C4-2B (cell line): ENCODE results near the gene NMNAT3.

ENCODE experiments used
- H3K27ac ChIP-seq: fragments of 450-650 bp; 2 replicates; pipeline ENCODE4 v1.5.1; 2017
- CTCF ChIP-seq: fragments of 450-650 bp; conservative IDR thresholded peaks from 2 replicates; pipeline ENCODE4 v1.5.1; 2017; ENCODE audit warnings: mild to moderate bottlenecking
- ZFX ChIP-seq: fragments of 450-650 bp; IDR thresholded peaks from 2 replicates; pipeline ENCODE4 v1.6.1; 2017

NMNAT3 gene

GRCh38 chr3:139674571-139675260 is 3.1 kb downstream of the NMNAT3 start:
- H3K27ac ChIP-seq = no peak overlapping the region
- TF ChIP-seq ZFX (no peak), CTCF (no peak)

GRCh38 chr3:139672884-139673283 is 4.9 kb downstream of the NMNAT3 start:
- no peak for TF ChIP-seq CTCF
- TF ChIP-seq ZFX = no peak
- no peak overlapping the region for H3K27ac ChIP-seq

GRCh38 chr3:139671863-139672646 is 5.7 kb downstream of the NMNAT3 start:
- TF ChIP-seq CTCF = no peak
- TF ChIP-seq ZFX = no peak
- no peak overlapping the region for H3K27ac ChIP-seq

- no peak overlapping the region for H3K27ac ChIP-seq
- TF ChIP-seq CTCF (no peak), ZFX (no peak)
Measured at GRCh38 chr3:139671107-139671506, 6.7 kb downstream of the NMNAT3 start.

- TF ChIP-seq CTCF = no peak
- no peak for TF ChIP-seq ZFX
- H3K27ac ChIP-seq = no peak overlapping the region
Measured at GRCh38 chr3:139670196-139670595, 7.6 kb downstream of the NMNAT3 start.

GRCh38 chr3:139668332-139668731 is 9.4 kb downstream of the NMNAT3 start:
- no peak overlapping the region for H3K27ac ChIP-seq
- TF ChIP-seq CTCF (no peak), ZFX (no peak)

GRCh38 chr3:139664958-139665357 is 12.8 kb downstream of the NMNAT3 start:
- H3K27ac ChIP-seq = no peak overlapping the region
- TF ChIP-seq ZFX = no peak
- no peak for TF ChIP-seq CTCF
